Thyroid gland (tissue), 4 donors: ENCODE measurements around the gene WHRN. TPM values are rescaled to one million over a fixed set of nuclear protein-coding genes. Genes with fewer than 3 reads are reported as not detected.

Source experiments
- DNase-seq, 2 donors: peaks; one replicate each; pipeline ENCODE4 v3.0.0-alpha.2; 2019
- H3K27ac ChIP-seq, 3 donors: fragments of 200-600 bp; sonication (generic); 1 replicate in 2 of 3; 2 replicates in 1 of 3; pipeline ENCODE4 v1.5.1; 2016 to 2019; ENCODE audit warnings: mild to moderate bottlenecking in 1 of 3, moderate library complexity in 1 of 3
- H3K27me3 ChIP-seq: fragments of 200-600 bp; sonication (generic); one replicate; pipeline ENCODE4 v1.5.1; 2019
- H3K36me3 ChIP-seq, 2 donors: fragments of 200-600 bp; sonication (generic); one replicate each; pipeline ENCODE4 v1.5.1; 2016 to 2019
- H3K4me1 ChIP-seq, 2 donors: fragments of 200-600 bp; sonication (generic); one replicate each; pipeline ENCODE4 v1.5.1; 2017 to 2019
- H3K4me3 ChIP-seq, 3 donors: fragments of 200-600 bp; sonication (generic); replicated peaks in 1 of 3; 1 replicate in 2 of 3; 2 replicates in 1 of 3; pipeline ENCODE4 v1.5.1; 2016; ENCODE audit warnings: mild to moderate bottlenecking in 1 of 3
- H3K9me3 ChIP-seq: fragments of 200-600 bp; sonication (generic); one replicate; pipeline ENCODE4 v1.5.1; 2017
- POLR2A ChIP-seq, 2 donors: fragments of 450-650 bp; IDR thresholded peaks; one replicate each; pipeline ENCODE4 v1.6.1; 2017; ENCODE audit warnings: antibody characterized with exemption in 2 of 2, mild to moderate bottlenecking in 2 of 2, moderate library complexity in 1 of 2
- WGBS, 2 donors: methylation state at CpG; one replicate each; pipeline ENCODE4 v1.1.5; 2017; 5-methylcytosine and 5-hydroxymethylcytosine counted together
- intact Hi-C: fragments of 100-400 bp; cut with DNase I; formaldehyde crosslinking; loops from one replicate; pipeline ENCODE4 v1.15.1; 2023
- total RNA-seq, 4 donors: library from RNA; depleted of rRNA; stranded (reverse); fragments of >200 nt; gene quantifications; one replicate each; pipeline ENCODE4 v1.2.3, GENCODE V29; 2016
- TF ChIP-seq, protein P1 (sequence below), 6 experiments: fragments of 200-600 bp in 3 of 6; fragments of 450-650 bp in 3 of 6; sonication (generic) in 3 of 6; IDR thresholded peaks; one replicate each; pipeline ENCODE4 v1.5.1; 2016 to 2019; ENCODE audit warnings: antibody characterized with exemption in 6 of 6, mild to moderate bottlenecking in 2 of 6, inconsistent platforms in 1 of 6, moderate library complexity in 1 of 6

The WHRN gene
- total RNA-seq, 4 donors from 2014 or later: 7.4 to 13.0 (median 10.9) TPM

DNA sequence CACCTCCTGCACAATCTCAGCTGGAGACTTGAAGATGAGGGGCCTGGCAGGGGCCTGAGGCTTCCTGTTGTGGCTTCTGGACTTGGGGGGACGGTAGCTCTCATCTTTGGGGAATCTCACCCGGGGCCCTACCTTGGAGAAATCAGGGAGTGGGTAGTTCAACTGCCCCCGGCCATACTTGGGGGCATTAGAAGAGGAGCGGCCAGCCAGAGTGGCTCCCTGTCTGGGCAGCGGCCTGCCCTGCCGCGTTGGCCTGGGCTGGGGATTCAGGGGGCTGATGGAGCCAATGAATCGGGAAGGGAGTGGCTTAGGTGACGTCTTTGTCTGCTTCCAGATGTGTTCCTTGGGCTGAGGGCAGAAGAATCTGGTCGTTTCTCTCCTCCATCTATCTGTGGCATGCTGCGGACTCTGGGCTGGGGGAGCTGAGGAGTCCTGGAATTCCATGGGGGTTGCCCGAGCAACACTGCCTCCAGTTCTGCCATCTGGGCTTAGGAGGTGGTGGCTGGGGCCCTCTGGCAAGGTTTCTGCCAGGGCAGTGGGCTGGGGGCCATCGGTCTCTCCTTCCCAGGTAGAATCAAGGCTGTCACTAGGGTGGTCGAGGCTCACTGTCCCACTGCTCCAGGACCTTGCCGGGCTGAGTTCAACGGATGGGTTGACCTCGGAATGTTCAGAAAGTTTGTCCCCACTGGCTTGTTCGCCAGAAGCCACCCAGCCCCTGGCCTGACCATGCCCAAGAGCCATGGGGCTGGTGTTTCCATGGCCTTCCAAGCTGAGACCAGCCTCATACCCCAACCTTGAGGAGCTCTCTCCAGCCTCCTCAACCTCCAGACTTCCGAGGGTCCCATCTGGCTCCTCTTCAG lies 128.5 kb downstream of the WHRN start:
- no peaks in the 10 kb centered on the region for H3K27me3 ChIP-seq
- H3K4me1 ChIP-seq: peaks cover 7 to 11% of the 10 kb centered on the region in 2 donors
- WGBS, 2 donors: 96 to 97% methylated on average over 10 to 12 of the region's 19 CpGs
- intact Hi-C loops: no loop called here
- H3K9me3 ChIP-seq: no peaks in the 10 kb centered on the region
- DNase-seq: no peak
- TF ChIP-seq, protein P1, sequence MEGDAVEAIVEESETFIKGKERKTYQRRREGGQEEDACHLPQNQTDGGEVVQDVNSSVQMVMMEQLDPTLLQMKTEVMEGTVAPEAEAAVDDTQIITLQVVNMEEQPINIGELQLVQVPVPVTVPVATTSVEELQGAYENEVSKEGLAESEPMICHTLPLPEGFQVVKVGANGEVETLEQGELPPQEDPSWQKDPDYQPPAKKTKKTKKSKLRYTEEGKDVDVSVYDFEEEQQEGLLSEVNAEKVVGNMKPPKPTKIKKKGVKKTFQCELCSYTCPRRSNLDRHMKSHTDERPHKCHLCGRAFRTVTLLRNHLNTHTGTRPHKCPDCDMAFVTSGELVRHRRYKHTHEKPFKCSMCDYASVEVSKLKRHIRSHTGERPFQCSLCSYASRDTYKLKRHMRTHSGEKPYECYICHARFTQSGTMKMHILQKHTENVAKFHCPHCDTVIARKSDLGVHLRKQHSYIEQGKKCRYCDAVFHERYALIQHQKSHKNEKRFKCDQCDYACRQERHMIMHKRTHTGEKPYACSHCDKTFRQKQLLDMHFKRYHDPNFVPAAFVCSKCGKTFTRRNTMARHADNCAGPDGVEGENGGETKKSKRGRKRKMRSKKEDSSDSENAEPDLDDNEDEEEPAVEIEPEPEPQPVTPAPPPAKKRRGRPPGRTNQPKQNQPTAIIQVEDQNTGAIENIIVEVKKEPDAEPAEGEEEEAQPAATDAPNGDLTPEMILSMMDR (IDR thresholded peaks at IDR 0.05): no peak
- TF ChIP-seq POLR2A (IDR thresholded peaks at IDR 0.05): no peak
- H3K4me3 ChIP-seq: no peak overlapping the region
- peaks cover 13 to 16% of the 10 kb centered on the region in 2 donors for H3K36me3 ChIP-seq
- no peak overlapping the region for H3K27ac ChIP-seq

DNA sequence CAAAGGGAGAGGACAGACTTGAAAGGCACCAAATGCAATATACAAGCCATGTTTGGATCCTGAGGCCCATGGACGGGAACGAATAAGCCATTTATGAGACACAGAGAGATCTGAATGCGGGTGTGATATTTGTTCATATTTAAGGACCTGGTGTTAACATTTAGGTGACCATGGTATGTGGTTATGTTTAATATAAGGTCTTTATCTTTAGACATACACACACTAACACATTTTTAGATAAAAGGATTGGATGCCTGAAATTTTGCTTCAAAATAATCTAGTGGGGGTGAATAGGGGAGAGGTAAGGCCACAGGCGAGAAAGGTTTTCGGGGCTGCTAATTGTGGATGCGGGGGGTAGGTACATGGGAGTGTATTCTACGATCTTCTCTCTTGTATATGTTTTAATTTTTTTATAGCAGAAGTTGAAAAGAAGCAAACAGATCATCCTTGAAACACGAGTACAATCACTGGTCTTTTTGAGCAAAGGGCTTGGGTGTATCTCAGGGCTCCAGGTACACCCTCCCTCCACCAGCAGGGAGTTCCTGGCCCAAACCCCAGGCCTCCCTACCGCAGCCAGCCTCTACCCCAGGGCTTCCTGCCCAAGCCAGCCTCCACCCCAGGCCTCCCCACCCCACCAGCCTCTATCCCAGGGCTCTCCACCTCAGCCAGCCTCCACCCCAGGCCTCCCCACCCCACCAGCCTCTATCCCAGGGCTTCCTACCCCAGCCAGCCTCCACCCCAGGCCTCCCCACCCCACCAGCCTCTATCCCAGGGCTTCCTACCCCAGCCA lies 129.7 kb downstream of the WHRN start:
- no peak overlapping the region for H3K27ac ChIP-seq
- no peak for TF ChIP-seq POLR2A (IDR thresholded peaks at IDR 0.05)
- TF ChIP-seq, protein P1 (IDR thresholded peaks at IDR 0.05): no peak
- intact Hi-C loops: no loop called here
- H3K27me3 ChIP-seq: no peaks in the 10 kb centered on the region
- WGBS, 2 donors: 91 to 95% methylated on average over 9 of the region's 9 CpGs
- DNase-seq: no peak
- H3K4me1 ChIP-seq: peaks cover 7 to 14% of the 10 kb centered on the region in 2 donors
- H3K36me3 ChIP-seq: peaks cover 13 to 16% of the 10 kb centered on the region in 2 donors
- no peaks in the 10 kb centered on the region for H3K9me3 ChIP-seq
- H3K4me3 ChIP-seq: no peak overlapping the region

DNA sequence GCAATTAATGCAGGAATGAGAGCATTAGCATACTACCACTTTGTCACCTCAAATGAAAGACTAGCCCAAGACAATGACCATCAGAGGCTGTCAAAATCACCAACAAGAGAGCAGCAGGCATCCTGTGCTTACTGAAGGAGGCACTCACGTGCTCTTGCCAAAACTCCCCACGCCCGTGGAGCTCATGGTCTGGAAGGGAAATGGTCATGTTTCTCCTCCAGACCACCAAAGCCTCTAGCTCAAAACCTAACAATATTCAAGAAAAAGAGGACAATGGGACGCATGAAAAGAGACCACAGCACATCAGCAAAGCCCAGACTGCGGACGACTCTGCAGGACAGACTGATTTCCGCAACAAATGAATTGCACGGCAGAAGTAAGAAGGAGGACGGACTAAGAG lies 130.3 kb downstream of the WHRN start:
- peaks cover 7 to 14% of the 10 kb centered on the region in 2 donors for H3K4me1 ChIP-seq
- intact Hi-C loops: no loop called here
- TF ChIP-seq, protein P1 (IDR thresholded peaks at IDR 0.05): no peak
- TF ChIP-seq POLR2A (IDR thresholded peaks at IDR 0.05): no peak

DNA sequence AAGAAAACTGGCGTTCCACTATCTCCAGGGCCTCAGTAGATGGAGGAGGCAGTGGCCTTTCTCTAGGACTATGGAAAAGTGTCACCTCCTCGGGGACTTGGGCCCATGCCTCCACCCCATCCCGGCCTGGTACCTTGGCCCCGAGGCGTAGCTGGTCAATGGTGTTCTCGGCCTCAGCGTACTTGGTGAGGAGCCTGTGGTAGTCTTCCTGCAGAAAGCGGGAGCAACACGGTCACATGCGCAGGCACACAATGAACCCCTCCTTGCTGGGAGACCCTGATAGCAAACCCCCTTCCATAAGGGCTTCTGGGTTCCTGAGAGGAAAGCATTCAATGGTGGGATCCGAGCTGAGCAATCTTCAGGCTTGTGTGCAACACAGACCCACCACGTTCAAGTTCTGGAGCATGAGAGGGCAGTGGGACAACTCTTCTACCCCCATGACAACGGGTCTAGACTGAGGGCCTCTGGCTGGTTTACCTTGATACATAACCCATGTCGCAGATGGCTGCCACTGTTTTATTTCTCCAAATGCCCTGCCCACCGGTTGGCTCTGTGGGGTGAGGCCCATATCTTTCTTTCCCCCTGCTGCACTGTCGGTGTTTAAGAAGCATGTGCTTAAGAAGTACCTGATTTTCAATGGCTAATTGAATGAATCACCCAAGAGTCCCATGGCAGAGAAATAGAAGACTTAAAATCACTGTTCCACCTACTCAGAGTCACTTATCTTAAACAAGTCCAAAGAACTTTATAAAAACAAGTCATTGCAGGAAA lies 131.1 kb downstream of the WHRN start:
- H3K9me3 ChIP-seq: no peaks in the 10 kb centered on the region
- WGBS, 2 donors: 79 to 86% methylated on average over 13 to 16 of the region's 16 CpGs
- no peak for DNase-seq
- H3K27ac ChIP-seq: no peak overlapping the region
- H3K27me3 ChIP-seq: no peaks in the 10 kb centered on the region
- peaks cover 7 to 14% of the 10 kb centered on the region in 2 donors for H3K4me1 ChIP-seq
- no peak for TF ChIP-seq POLR2A (IDR thresholded peaks at IDR 0.05)
- TF ChIP-seq, protein P1 (IDR thresholded peaks at IDR 0.05): no peak
- H3K4me3 ChIP-seq: no peak overlapping the region
- H3K36me3 ChIP-seq: peaks cover 9 to 11% of the 10 kb centered on the region in 2 donors
- intact Hi-C loops: no loop called here

More for the DNA sequence above, 130.3 kb downstream of the WHRN start:
- Histone ChIP-seq H3K27ac (no peak overlapping the region), H3K9me3 (no peaks in the 10 kb centered on the region), H3K27me3 (no peaks in the 10 kb centered on the region), H3K4me3 (no peak overlapping the region), H3K36me3 (peaks cover 9 to 16% of the 10 kb centered on the region in 2 donors)
- DNase-seq: no peak
- WGBS, 2 donors: 81 to 88% methylated on average over 9 of the region's 9 CpGs
